Measurements from ENCODE around the gene IL32. TPM values are rescaled to one million over a fixed set of nuclear protein-coding genes. Genes with fewer than 3 reads are reported as not detected.

The IL32 gene
- total RNA-seq, 1 donor, result 25.0 TPM

- no peak for DNase-seq (ENCODE audit: low read depth)
- TF ChIP-seq CTCF (IDR thresholded peaks at IDR 0.05; ENCODE audit: insufficient read depth, low read depth, low read length), result no peak
These were observed 31.8 kb downstream of the IL32 start for GRCh38 chr16:3097266-3097665.

DNA sequence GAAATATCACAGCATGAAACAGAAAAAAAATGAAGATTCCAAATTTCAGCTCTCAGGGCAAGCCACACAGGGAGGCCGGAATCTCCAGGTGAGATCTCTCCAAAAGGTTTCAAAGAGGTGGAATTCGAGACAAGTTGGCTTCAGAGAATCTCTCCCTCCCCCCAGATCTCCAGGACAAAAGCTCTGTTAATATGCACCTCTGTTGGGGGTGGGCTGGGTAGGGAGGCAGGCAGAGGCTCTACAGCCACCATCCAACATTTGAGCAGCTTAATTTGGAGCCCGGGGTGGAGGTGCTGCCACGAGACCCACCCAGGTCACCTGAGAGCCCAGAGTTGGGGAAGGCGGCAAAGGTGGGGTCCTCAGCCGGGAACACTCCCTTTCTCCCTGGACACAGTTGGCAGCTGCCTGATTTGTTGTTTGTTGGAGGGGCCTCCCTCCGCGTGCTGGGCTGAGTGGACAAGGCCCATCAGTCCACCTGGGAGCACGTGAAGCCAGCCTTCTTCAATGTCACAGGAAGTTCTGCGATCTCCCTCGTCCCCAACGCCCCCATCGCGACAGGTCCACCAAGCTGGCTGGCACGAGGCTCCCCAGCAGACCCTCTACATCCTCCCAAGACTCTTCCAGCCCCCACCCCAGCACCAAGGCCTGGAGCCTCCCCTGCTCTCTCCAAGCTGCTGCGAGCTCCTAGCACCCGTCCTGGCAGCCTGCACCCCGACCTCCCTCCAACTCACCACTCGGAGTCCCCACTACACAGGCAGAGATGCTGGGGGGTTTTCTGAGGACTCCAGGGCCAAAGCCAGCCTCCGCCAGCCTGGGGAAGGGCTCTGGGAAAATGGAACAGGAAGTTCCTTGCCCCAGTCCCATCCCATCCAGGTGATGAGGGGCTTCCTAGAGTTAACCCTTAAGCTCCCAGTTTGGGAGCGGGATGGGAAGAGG lies 33.3 kb downstream of the IL32 start, which contains the start of gene ZSCAN10:
Gene ZSCAN10 (minus strand): TSS at position 836 of the 936 bp plus-strand sequence. CDS start 6,357 bp downstream, outside the sequence.
- peak within 1 kb of the TSS; percentile 29 for H3K4me3 ChIP-seq (ENCODE audit: low read depth, low read length)
- no peak for DNase-seq (ENCODE audit: low read depth)
- no peak for TF ChIP-seq CTCF (IDR thresholded peaks at IDR 0.05; ENCODE audit: insufficient read depth, low read depth, low read length)

More at GRCh38 chr16:3097266-3097665, 31.8 kb downstream of the IL32 start:
- no peak overlapping the region for H3K4me3 ChIP-seq (ENCODE audit: low read depth, low read length)

- no peak for DNase-seq (ENCODE audit: low read depth)
- no peak overlapping the region for H3K4me3 ChIP-seq (ENCODE audit: low read depth, low read length)
- no peak for TF ChIP-seq CTCF (IDR thresholded peaks at IDR 0.05; ENCODE audit: insufficient read depth, low read depth, low read length)
These were observed 33.9 kb downstream of the IL32 start for GRCh38 chr16:3099395-3099731.

DNA sequence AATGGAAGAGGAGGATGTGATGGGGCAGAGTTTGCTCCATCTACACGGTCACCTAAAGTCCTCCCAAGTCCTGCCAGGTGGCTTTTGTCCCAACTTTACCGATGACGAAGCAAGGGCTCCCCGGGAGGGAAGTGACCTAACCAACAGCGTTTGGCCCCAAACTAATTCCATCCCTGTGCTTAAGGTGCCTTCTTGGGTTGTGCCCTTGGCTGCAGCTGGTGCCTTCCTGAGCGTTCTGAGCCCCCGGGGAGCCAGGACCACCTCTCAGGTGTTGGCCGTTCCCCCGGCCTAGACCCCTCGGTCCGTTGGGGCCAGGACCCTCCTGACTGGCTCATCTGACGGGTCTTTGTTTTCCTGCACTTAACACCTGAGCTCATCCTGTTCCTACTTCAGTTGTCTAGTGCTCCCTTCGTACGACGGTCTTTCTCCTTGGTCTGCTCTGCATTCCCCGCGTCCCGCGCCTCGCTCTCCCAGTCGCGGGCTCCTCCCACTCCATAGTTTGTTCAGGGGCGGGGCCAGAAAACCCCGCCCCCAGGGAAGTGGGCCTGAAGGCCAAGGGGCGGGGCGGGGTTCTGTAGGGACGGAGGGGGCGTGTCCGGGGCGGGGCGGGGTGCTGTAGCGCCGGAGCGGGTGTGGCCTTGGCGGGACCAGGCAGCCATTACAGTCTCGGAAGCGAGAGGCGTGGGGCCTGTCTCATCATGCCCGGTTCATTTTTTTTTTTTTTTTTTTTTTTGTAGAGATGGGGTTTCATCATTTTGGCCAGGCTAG lies 34.5 kb downstream of the IL32 start:
- no peak for TF ChIP-seq CTCF (IDR thresholded peaks at IDR 0.05; ENCODE audit: insufficient read depth, low read depth, low read length)
- DNase-seq (ENCODE audit: low read depth), result peak; percentile 88
- H3K4me3 ChIP-seq (ENCODE audit: low read depth, low read length), result peak overlapping the region; percentile 29

DNA sequence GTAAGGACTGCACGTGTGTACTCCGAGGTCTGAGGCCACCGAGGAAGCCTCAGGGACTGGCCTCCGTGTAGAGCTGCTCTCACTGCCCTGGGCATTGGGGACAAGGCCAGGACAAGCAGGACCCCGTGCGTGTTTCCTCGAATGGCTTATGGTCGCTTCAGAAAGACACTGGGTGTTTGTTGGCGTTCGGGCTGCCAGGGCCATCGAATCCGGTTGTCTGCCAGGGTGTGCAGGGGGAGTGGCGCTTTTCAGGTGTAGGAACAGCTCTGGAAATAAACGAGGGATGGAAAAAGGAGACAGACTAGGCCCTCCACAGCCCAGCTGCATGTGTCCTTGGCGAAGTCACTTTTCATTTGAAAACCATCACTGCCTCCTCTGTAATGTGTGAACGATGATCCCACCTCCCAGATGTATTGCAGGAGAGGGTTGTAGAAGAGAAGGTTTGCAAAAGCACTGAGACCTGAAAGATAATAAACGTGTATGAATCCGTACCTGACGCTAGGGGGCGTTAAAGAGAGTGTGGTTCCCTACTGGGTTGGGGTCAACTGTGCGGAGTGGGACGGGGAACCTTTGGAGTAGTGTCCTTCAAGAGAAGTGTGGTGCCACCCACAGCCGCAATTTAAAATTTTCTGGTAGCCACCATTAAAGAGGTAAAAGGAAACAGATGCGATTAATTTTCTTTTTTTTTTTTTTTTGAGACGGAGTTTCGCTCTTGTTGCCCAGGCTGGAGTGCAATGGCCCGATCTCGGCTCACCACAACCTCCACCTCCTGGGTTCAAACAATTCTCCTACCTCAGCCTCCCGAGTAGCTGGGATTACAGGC lies 35.8 kb downstream of the IL32 start:
- peak; percentile 63 for TF ChIP-seq CTCF (IDR thresholded peaks at IDR 0.05; ENCODE audit: insufficient read depth, low read depth, low read length)
- H3K4me3 ChIP-seq (ENCODE audit: low read depth, low read length), result no peak overlapping the region
- peak; percentile 28 for DNase-seq (ENCODE audit: low read depth)

GRCh38 chr16:3101841-3102470 lies 36.5 kb downstream of the IL32 start:
- TF ChIP-seq CTCF (IDR thresholded peaks at IDR 0.05; ENCODE audit: insufficient read depth, low read depth, low read length), result no peak
- no peak for DNase-seq (ENCODE audit: low read depth)
- no peak overlapping the region for H3K4me3 ChIP-seq (ENCODE audit: low read depth, low read length)

Data from fibroblast of villous mesenchyme (primary cell).